GM18499 (cell line): ENCODE results near the gene SI.
"Not testable (repeated sequence)": the region's sequence is repeated elsewhere in the genome, so short reads cannot be mapped to it uniquely, and the experiment has no call there.

ENCODE experiments used
- ATAC-seq: cut with Tn5 transposase; IDR thresholded peaks from one replicate; pipeline ENCODE4 v1.9.1; 2021; ENCODE audit warnings: moderate number of reproducible peaks; ENCODE audit not compliant: insufficient read depth, unreplicated experiment

Gene SI

GRCh38 chr3:165078293-165078692, at the start of gene SI:
SI (minus strand) TSS chr3:165078496; CDS start chr3:165076012, 2,484 bp downstream.
- ATAC-seq = no peak

DNA sequence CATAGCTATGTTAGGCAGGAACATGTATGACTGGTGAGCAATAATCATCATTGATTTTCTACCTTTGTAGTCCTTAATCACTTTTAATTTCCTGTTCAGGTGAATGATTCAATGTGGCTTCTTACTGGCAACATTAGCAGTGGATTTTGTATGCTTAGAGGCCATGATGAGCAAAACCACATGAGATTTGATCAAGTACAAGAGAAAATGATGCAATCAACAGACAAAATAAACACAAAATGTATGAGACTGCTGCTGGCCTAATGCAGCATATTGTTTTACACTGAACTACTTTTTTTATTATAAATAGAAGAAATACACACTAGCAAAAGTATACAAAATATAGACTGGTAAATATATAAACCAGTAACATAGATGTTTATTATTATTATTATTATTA, 47.5 kb upstream of the SI start:
- no peak for ATAC-seq

- ATAC-seq = no peak
These were observed 33.1 kb upstream of the SI start for GRCh38 chr3:165111401-165111800.

DNA sequence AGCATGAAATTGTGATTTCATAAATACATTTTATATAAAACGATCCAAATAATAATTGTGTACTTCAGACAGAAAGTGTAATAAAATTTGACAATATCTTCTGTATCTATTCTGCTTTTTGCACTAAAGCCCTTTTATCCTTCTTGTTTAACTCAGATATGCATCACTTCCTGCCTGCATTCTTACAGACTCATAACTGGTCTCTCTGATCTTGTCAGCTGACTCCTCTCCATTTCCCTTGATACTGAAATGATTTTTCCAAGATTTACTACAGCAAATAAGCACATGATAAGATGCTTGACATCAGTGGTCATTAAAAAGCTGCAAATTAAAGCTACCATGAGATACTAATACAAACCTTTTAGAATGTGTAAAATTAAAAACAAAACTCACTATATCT, 25.3 kb upstream of the SI start:
- ATAC-seq = no peak

- ATAC-seq = no peak
These were observed 4.4 kb upstream of the SI start for GRCh38 chr3:165082650-165083049.

DNA sequence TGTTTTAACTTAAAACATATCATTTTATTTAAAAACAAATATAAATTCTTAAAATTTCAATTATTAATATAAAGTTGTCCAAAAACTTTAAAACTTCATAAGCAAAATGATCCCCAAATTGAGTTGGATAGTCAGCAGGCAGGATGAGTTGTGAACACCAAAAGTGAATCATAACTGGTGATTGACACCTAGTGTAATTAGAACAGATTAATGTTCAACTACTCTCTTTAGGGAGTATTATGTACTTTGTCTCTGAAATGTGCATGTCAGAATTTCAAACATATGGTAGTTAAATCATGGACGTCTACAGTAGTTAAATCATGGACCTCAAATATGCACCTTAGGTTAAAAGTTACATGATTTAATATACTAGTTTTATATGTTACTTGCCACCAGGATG, 2.9 kb upstream of the SI start:
- ATAC-seq = no peak

DNA sequence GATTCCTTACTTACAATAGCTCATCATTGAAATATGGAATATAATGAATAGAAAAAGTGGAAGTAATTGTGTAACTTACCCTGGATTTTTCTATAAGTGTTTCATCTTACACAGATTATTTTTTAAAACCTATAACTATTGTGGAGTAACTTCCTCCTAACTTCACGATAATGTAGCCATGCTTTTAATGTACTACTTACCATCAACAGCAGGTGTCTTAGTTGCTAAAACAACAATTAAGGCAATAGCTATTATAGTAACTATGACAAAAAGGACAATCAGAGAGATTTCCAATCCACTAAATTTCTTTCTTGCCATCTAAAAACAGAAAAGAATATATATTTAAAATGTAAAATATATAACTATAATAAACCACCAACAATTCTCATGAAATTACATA, 2.6 kb downstream of the SI start:
- no peak for ATAC-seq

GRCh38 chr3:165070682-165071081, 7.6 kb downstream of the SI start:
- ATAC-seq = no peak

GRCh38 chr3:165056510-165056909, 21.8 kb downstream of the SI start:
- ATAC-seq = no peak

- no peak for ATAC-seq
These were observed 38.1 kb downstream of the SI start for GRCh38 chr3:165040186-165040585.

DNA sequence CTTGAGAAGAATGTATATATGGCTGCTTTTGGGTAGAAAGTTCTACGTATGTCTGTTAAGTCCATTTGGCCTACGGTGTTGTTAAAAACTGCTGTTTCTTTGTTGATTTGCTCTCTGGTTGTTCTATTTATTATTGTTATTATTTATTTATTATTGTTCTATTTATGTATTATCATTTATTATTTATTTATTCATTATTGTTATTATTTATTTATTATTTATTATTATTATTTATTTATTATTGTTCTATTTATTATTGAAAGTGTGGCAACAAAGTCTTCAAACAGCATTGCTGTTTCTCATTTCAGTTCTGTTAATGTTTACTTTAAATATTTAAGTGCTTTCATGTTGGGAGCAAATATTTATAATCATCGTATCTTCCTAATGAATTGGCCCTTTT, 66.7 kb downstream of the SI start:
- ATAC-seq = no peak

GRCh38 chr3:164984947-164985346, 93.3 kb downstream of the SI start:
- no peak for ATAC-seq

DNA sequence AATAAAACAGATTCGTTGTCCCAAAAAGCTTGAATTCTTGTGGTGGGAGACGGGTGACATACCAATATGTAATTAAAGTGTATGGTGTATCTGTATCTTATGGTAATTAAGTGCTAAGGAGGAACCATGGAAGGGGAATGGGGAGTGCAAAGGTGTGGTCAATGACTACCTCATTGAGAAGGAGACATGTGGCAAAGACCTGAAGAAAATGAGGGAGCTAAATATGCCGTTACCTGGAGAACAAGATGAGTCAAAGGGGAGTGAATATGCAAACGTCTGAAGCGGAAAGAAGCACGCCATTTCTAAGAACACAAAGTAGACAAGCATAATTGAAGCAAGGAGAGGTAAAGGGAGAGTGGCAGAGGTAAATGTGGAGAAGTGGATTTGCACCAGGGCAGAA, 115.7 kb downstream of the SI start:
- ATAC-seq = no peak

DNA sequence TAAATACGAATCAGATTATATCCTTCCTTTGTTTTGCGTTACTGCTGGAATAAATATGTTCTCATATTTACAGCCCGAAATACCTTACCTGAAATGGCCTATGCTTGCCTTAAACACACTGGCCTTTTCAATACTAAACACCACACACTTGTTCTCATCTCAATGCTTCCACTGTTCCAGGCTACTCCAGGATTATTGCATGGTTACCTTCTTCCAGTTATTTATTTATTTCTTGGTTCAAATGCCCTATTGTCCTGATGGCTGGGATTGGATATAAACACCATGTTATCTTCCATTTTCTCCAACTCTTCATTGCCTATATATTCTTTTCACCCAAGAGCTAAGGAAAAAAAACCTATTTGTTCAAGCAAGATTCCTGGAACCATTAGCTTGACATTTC, 125.3 kb downstream of the SI start:
- ATAC-seq = no peak

DNA sequence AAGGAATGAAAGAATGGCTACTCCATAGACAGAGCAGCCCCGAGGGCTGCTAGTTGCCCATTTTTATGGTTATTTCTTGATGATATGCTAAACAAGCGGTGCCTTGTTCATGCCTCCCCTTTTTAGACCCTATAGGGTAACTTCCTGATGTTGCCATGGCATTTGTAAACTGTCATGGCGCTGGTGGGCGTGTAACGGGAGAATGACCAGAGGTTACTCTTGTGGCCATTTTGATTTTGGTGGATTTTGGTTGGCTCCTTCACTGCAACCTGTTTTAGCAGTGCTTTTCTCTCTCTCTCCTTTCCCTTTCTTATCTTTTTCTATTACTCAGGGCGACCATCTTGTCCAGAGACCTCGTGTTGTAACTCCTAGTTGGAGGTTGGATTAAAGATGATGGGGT, 126.9 kb downstream of the SI start:
- ATAC-seq = not testable (repeated sequence)

- ATAC-seq = no peak
These were observed 137.6 kb downstream of the SI start for GRCh38 chr3:164940745-164941144.

DNA sequence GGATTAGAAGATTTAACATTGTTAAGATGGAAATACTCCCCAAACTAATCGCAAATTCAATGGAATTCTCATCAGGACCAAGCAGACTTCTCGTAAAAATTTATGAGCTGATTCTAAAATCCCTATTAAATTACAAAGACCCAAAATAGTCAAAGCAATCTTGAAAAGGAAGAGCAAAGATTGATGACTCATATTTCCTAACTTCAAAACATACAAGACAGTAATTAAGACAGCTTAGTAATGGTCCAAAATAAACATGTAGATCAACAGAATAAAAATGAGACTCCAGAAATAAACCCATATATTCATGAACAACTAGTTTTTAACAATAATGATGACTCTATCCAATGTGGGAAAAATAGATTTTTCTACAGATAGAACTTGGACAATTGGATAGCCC, 148.7 kb downstream of the SI start:
- ATAC-seq = no peak
